GM19438 (cell line): ENCODE measurements around the gene ZDHHC4.

Source experiments
- ATAC-seq: cut with Tn5 transposase; IDR thresholded peaks from one replicate; pipeline ENCODE4 v1.9.1; 2021; ENCODE audit warnings: low read depth; ENCODE audit not compliant: unreplicated experiment

ZDHHC4 gene

DNA sequence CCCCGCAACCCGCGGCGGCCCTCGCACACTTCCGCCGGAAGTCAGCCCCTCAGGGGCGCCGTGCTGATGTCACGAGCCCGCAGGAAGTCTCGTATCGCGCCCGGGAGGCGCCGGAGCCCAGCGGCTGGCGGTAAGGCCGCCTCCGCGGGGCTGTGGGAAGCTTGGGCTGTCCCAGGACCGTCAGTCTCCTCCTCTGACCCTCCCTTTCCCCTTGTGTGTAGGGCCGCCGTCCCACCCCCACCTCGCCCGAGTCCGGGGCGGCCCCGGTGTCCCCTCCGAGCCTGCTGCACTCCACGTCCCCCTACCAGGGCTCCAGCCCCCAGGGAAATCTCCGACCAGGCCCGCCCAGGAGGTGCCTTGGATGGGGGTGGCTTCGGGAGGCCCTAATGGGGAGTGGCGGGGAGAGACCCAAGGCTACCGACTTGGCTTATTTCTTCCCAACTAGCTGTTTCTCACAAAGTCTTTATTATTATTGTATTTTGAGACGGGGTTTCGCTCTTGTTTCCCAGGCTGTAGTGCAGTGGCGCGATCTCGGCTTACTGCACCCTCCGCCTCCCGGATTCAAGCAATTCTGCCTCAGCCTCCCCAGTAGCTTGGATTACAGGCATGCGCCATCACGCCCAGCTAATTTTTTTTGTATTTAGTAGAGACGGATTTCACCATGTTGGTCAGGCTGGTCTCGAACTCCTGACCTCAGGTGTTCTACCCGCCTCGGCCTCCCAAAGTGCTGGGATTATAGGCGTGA, at the start of gene ZDHHC4:
TSS of gene ZDHHC4 (plus strand) at position 86 of the 745 bp plus-strand sequence. CDS start 3,108 bp downstream, outside the sequence.
- ATAC-seq: peak; percentile 97

DNA sequence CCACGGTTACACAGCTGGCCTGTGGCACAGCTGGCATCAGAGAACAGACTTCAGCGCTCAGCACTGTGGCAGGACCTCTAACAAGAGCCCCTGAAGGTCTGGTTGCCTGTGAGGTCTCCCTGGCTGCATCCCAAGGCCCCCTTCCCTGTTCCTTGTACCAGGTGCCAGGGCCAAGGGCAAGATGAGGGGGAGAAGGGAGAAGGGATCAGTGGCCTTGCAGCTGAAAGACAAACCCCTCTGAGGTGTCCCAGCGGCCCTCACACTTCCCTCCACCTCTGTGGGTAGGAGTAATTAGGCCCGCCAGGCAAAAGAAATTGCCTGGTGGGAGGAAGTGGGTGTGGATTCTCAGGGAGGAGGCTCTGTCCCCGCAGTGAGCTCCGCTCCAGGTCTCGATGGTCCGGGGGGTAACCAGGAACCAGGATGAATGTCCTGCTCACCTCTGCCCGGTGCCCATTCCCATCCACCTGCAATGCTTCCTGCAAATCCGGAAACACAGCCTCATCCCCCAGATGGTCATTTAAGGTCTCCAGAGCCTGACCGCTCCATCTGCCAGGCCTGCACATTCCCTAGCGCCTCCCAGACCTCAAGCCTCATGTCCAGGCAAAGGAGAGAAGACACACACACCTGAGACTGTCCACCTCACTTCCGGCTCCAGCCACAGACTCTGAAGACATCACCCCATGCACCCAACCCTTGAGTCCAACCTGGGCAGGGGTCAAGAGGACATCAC, 48.7 kb upstream of the ZDHHC4 start:
- ATAC-seq: no peak

DNA sequence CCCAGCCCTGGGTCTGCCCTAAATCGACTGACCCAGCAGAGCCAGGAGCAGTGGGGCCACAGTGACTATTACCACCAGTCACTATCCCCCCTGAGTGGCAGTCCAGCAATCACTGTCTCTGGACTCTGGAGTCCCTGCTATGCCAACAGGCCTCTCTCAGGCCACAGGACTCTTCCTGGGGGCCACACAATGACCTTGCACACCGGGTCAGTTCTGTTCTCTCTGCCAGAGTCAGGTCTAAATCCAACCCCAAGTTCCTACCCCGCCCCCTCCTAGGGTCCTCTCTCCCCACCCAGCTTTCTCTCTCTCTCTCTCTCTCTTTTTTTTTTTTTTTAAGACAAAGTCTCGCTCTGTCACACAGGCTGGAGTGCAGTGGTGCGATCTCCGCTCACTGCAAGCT, 47.6 kb upstream of the ZDHHC4 start:
- no peak for ATAC-seq

DNA sequence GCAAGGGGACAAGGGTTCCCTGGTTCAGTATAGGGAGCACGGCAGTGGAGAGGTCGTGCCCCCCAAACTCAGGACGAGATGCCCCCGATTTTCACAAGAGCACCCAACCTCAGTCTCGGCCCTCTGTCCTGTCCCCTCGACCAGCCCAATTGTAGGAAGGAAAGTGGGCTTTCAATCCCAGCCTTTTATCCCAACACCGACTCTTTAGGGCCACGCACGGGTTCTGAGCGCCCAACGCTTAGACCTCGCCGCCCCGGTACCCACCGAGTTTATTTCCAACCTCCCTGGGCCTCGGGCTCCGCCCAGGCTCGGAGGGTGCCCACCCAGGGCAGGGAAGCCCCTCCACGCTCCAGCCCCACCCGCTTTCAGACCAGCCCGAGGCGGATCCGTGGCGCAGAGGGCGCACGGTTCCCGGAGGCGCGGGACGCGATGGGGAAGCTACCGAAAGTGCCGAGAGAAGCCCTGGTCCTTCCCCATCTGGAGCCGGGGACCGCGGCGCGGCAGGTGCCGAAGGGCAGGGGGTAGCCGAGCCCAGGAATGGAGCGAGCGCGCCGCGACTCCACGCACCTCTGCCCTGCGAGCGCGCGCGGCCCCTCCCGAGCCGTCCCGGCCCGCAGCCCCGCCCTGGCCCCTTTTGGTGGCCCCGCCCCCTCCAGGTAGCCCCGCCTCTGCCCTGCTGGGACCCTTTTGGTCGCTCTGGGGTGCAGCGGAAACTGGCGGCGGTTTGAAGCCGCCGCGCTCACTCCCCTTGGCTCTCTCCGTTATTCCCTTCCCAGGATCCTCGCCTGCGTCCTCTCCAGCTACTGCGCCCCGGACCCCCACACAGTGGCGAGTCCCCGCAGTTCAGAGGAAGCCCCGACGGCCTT, 46.4 kb upstream of the ZDHHC4 start:
- ATAC-seq: peak; percentile 52

DNA sequence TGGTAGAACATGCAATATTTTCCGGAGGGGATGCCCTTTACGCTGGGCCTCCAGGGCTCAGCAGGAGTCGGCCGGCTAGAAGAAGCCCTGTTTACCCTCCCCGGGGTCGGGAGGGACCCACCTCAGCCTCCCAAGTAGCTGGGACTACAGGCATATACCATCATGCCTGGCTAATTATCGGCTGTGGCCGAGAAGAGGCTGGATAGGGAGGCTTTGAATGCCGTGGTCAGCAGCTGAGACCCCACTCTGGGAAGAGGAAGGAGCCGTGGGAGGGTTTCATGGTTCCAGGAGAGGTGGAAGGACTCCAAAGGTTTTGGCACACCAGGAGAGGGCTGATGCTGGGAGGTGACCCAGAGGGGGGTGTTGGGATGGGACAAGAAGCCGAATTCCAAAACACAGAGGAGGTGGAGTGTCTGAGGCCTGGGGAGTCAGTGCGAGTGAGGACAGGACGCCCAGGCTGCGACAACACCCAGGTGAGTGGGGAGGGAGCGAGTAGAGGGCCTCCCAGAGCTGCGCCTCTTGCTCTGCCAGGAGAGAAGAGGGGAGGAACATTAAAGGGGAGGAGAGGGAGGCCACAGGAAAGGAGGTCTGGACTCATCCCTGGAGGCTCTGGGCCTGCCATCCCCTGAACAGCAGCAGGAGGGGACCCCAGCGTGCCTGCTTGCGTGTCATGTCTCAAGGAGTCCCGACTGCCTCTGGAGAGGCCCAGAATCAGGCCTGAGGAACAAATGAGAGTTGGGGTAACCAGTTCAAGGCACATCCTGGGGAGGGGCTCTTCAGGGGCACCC, 45.6 kb upstream of the ZDHHC4 start:
- ATAC-seq: no peak

DNA sequence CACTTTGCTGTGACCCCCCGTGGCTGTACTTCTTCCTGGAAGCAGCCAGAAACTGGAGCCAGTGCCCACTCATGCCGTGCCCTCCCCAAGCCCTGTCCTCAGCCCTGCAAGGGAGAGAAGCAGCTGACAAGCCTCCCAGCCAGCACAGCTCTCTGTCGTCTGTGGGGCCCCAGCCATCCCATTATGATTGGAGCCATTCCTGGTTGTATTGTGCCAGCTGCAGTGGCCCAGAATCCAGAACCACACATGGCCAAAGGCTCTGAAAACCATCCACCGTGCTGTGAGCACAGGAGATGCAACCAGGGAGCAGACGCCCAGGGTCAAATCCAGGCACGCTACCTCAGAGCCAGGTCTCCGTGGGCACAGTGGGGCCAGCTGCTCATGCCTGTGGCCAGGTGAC, 44.7 kb upstream of the ZDHHC4 start:
- ATAC-seq: no peak

DNA sequence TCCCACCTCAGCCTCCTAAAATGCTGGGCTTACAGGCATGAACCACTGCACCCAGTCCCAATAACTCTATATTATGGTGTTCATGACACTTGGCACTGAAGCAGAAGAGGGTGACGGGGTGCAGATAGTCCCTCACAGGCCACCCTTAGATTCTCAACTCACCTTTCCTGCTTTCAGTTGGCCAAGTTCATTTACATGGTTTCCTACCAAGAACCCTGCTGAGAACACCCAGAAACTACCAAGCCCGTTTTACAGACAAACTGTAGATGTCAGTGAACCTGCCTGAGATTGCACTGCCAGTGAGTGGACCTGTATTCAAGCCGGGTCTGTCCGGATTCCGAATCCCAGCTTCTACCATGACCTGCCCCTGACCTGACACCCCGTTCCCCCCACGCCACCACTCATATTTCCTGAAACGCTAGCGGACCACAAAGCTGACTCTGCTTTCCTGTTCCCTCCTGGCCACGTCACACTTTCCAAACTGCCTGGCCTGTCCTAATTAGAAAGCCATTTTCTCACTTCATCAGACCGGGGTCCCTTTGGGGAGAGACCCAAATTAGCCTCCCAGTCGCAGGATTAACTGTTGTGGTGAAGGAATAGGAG, 43.3 kb upstream of the ZDHHC4 start:
- no peak for ATAC-seq

DNA sequence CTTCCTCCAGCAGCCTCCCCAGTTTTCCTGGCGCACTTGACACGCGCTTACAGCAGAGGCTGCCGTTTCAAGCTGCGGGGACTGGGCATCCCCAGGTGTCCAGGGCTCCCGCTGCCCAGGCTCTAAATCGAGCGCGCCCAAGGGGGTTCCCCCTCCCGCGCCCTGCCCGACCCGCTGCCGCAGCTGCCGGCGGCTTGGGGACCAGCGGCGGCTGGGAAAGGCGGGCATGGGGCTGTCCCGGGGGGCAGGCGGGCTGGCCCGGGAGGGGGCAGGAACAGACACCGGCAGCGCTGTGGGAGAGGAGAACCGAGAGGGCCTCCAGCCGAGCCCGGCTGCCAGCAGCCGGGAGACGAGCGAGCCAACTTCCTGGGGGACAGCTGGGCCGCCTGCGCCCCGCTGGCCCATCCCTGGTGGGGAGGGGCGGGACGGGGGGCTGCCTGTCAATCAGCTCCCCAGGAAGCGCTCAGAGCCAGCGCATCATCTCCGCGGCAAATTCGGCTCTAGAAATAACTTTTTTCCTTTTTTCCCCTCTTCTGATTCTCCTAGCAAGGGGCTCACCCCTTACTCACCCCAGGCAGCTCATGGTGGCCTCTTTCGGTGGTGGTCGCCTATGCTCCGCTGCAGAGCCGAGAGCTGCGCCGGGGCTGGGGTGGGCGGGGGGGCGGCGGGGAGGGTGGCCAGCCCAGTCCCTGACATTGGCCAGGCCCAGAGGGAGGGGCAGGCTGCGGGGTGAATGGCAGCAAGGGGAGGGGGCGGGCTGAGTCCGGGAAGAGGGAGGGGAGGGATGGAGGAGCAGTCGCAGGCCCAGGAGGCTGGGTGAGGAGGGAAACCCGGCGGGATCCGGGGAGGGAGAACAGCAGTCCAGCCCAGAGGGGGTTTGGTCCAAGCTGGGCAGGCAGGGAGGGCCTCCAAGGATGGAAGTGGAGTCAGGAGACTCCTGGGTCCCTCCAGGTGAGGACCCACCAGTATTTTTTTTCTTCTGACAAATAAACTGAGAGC, 40.7 kb upstream of the ZDHHC4 start:
- no peak for ATAC-seq

DNA sequence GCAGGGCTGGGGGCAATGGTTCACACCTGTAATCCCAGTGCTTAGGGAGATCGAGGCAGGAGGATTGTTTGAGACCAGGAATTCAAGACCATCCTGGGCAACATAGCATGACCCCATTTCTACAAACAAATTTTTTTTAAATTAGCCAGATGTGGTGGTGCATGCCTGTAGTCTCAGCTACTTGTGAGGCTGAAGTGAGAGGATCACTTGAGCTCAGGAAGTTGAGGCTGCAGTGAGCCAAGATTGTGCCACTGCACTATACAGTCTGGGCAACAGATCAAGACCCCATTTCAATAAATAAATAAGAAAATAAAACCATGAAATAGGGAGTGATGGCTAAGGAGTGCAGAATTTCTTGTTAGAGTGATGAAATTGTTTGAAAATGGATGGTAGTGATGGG, 34.9 kb upstream of the ZDHHC4 start:
- ATAC-seq: no peak

DNA sequence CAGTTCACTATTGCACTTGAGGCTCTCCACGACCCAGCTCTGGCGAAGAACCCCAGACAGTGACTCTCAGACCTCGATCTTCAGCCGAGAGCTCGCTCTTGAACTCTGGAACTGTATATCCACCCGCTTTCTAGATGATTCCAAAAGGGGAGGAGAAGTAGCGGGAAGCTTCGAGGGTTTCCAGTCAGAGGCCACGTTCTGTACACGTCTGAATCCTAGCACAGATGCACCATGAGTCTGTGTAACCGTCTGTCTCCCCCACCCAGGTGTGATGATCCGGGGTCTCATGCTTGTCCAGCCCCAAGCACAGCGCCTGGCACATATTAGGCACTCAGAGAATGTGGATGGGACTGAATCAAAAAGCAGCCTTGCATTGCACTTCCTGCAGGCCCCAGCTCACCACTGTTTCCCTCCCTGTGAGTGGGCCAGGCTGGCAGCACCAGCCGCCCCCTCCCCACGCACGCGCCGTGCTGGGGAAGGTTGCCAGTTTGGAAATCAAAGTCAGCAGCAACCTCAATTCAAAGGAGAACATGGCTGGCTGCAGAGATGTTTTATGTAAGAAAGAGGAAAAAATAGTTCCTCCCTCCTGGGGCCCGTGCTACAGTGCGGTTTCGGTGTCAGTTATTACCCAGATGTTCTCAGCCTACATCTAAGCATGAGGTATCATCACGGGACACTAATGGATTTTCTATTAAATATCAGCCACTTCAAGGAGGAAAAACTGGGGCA, 31.7 kb upstream of the ZDHHC4 start:
- no peak for ATAC-seq

DNA sequence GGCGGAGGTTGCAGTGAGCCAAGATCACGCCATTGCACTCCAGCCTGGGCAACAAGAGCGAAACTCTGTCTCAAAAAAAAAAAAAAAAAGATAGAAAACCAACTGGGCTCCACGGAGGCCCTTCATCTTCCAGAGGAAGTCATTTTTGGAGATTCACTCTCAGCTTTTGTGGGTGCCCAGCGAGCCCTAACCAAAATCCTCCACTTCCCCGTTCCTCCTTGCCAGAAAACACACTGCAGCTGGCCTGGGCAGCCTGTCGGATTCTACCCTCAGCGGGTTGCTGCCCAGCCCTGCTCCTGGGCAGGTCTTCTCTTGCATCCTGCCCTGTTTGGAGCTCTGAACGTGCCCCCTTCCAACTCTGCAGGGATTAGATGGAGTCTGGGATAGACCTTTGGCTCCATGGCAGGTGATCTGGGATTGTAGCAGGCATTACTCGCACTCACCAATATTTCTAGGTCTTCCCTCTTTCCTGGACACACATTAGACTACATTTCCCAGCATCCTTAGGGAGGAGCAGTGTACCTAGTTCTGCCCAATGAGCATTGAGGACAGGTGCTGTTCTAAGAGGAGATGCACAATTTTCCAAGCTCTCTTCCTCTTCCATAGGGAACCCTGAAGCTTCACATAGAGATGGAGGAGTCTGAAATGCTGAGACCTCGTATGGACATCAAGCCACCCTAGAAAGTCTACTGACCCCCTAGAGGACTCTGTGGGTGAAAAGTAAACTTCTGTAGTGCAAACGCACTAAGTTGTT, 30.6 kb upstream of the ZDHHC4 start:
- ATAC-seq: no peak

DNA sequence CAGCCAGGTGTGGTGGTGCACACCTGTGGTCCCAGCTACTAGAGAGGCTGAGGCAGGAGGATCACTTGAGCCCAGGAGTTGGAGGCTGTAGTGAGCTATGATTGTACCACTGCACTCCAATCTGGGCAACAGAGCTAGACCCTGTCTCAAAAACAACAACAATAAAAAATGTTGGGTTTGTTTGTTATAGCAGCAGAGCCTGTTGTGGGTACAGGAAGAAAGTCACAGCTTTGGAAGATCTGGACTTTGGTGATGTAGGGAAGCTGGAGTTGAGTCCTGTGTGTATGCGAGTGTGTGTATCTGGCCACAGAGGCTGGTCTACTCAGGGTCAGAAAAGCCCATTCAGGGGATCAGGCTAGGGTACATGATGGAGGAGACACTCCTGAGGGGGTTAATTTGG, 29.9 kb upstream of the ZDHHC4 start:
- ATAC-seq: no peak

DNA sequence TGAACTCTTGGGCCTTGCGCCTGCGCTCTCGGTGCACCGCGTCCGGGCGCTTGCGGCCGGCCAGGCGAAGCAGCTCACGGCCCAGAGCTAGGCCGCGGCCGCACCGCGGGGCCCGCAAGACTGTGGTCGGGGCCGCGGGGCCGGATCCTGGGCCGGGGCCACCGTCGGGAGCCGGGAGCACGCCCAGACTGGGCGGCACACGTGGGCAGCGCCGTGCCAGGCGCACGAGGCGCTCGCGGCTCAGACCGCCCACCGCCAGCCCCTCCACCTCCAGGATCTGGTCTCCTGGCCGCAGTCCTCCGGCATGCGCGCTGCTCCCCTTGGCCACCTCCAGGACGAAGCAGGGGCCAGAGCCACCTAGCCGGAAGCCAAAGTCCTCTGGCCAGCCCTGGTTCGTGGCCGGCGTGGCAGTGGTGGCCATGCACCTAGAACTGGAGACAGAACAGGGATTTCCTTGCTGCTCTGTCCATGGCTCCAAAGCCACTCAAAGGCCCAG, 26.2 kb upstream of the ZDHHC4 start, which contains the start of gene GRID2IP:
TSS of gene GRID2IP (minus strand) at position 446 of the 496 bp plus-strand sequence. CDS start at position 421, 25 bp downstream.
- ATAC-seq: no peak

DNA sequence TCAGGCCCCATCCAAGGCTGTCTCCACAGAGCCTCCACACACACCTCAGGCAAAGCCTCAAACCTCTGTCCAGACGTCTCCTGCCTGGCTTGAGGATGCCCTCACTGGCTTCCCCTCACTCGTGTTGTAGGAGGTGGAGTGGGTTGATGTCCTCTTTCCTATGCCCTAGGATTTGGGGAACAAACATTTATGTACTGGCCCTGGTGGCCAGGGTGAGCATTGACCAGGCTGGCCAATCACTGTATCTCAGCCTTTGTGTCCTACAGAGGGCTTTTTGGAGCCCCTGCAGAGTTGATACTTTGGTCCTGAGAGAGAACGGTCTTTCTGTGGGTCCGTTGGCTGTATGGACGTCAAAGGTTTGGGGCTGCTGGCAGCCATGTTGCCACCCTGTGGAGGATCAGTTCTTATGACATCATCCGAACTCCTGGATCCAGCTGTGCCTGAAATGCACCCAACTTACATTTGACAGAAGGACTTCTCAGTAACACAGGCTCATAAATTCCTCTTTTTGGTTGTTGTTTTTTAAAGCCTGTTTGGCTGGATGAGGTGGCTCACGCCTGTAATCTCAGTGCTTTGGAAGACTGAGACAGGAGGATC, 23.7 kb upstream of the ZDHHC4 start:
- no peak for ATAC-seq

DNA sequence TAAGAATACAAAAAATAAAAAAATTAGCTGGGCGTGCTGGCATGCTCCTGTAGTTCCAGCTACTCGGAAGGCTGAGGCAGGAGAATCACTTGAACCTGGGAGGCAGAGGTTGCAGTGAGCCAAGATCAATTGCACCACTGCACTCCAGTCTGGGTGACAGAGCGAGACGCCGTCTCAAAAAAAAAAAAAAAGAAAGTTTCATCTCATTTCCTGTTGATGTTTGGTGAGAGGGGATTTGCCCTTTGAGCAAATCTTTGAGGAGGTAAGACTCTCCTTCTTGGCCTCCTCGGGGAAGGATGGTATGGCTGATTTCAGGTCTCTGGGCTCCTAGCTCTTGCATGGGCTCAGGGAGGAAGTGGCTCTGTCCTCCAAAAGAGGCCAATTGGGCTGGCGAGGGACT, 22.4 kb upstream of the ZDHHC4 start:
- no peak for ATAC-seq

DNA sequence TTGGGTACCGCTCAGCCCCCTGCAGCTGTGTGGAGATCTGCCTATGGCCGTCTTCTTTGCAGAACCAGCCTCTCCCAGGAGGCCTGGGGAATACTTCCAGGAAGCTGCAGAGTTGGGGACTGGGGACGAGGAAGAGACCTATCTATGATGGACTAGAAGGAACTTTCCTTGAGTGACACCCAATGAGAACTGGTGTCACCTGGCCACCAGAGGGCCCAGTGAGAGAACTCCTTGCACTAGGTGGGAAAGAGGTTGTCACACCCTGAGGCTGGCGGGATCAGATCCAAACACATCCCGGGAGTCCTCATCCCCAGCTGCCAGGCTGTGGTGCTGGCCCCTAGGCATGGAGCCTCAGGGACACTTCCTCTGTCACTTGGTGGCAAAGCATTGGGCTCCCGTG, 21.1 kb upstream of the ZDHHC4 start:
- no peak for ATAC-seq

DNA sequence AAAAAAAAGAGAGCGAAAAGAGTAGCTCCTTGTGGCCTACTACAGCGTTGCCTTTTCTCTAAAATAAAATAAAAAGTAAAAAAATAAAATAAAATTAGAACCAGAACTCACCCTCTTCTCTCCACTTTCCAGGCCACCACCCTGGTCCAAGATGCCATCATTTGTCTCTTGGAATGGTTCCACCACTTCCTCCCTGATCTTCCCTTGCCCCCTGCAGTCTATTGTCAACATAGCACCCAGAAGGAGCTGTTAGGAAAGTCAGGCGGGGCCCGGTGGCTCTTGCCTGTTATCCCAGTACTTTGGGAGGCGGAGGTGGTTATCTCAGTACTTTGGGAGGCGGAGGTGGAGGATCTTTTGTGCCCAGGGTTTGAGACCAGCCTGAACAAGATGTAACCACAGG, 18.4 kb upstream of the ZDHHC4 start:
- ATAC-seq: no peak
